Liver (tissue), 3 donors: Measurements from ENCODE around the gene PIGK.

Source experiments
- GABPA ChIP-seq, 2 donors: IDR thresholded peaks in 1 of 2; conservative IDR thresholded peaks in 1 of 2; 2 replicates each; pipeline ENCODE4 v1.6.1; 2016; ENCODE audit warnings: antibody characterized with exemption in 2 of 2, mild to moderate bottlenecking in 1 of 2, moderate library complexity in 1 of 2
- NR2F2 ChIP-seq: IDR thresholded peaks from 2 replicates; pipeline ENCODE4 v1.6.1; 2016; ENCODE audit warnings: antibody characterized with exemption
- RAD21 ChIP-seq, 2 donors: IDR thresholded peaks; 2 replicates each; pipeline ENCODE4 v1.6.1; 2016; ENCODE audit warnings: antibody characterized with exemption in 2 of 2, mild to moderate bottlenecking in 2 of 2
- RXRA ChIP-seq, 2 donors: IDR thresholded peaks; 2 replicates each; pipeline ENCODE4 v1.6.1; 2017 to 2018; ENCODE audit warnings: antibody characterized with exemption in 2 of 2, mild to moderate bottlenecking in 1 of 2
- TAF1 ChIP-seq: conservative IDR thresholded peaks from 2 replicates; pipeline ENCODE4 v1.6.1; 2016; ENCODE audit warnings: antibody characterized with exemption, mild to moderate bottlenecking
- YY1 ChIP-seq: IDR thresholded peaks from 2 replicates; pipeline ENCODE4 v1.6.1; 2016; ENCODE audit warnings: antibody characterized with exemption, mild to moderate bottlenecking
- TF ChIP-seq, protein P1 (sequence below): fragments of 150-350 bp; IDR thresholded peaks from 2 replicates; pipeline ENCODE4 v1.5.1; 2017; ENCODE audit warnings: improper control_type of control experiment, low read depth, low read length; ENCODE audit not compliant: missing input control
- TF ChIP-seq, protein P2 (sequence below): IDR thresholded peaks from 2 replicates; pipeline ENCODE4 v1.6.1; 2016; ENCODE audit warnings: antibody characterized with exemption, mild to moderate bottlenecking
- donor health status: healthy.
- donor health status: healthy.

DNA sequence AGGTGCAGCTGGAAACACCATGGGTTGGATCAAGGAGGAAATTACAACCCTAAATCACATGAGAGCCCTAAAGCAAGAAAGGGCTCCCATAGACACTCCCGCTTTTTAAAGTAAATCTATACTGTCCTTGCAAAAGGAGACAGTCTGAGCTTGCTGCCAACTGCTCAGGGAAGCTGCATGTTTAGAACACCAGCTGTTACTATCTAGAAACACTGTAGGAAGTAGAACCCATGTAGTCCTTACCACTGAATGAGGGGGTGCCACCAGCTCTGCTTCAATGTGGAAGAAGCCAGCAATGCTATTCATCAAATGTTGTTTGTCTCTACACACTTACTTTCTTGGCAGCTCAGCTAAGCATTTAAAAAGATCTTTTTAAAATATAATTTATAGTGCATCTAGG is 79.8 kb downstream of the PIGK start:
- TF ChIP-seq, protein P1, sequence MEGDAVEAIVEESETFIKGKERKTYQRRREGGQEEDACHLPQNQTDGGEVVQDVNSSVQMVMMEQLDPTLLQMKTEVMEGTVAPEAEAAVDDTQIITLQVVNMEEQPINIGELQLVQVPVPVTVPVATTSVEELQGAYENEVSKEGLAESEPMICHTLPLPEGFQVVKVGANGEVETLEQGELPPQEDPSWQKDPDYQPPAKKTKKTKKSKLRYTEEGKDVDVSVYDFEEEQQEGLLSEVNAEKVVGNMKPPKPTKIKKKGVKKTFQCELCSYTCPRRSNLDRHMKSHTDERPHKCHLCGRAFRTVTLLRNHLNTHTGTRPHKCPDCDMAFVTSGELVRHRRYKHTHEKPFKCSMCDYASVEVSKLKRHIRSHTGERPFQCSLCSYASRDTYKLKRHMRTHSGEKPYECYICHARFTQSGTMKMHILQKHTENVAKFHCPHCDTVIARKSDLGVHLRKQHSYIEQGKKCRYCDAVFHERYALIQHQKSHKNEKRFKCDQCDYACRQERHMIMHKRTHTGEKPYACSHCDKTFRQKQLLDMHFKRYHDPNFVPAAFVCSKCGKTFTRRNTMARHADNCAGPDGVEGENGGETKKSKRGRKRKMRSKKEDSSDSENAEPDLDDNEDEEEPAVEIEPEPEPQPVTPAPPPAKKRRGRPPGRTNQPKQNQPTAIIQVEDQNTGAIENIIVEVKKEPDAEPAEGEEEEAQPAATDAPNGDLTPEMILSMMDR: no peak
- TF ChIP-seq RXRA (IDR thresholded peaks at IDR 0.05) (no peak), YY1 (no peak), RAD21 (IDR thresholded peaks at IDR 0.05) (no peak), GABPA (IDR thresholded peaks at IDR 0.05 in 1 of 2, conservative IDR thresholded peaks at IDR 0.05 in 1 of 2) (no peak), TAF1 (no peak), NR2F2 (no peak)
- TF ChIP-seq, protein P2, sequence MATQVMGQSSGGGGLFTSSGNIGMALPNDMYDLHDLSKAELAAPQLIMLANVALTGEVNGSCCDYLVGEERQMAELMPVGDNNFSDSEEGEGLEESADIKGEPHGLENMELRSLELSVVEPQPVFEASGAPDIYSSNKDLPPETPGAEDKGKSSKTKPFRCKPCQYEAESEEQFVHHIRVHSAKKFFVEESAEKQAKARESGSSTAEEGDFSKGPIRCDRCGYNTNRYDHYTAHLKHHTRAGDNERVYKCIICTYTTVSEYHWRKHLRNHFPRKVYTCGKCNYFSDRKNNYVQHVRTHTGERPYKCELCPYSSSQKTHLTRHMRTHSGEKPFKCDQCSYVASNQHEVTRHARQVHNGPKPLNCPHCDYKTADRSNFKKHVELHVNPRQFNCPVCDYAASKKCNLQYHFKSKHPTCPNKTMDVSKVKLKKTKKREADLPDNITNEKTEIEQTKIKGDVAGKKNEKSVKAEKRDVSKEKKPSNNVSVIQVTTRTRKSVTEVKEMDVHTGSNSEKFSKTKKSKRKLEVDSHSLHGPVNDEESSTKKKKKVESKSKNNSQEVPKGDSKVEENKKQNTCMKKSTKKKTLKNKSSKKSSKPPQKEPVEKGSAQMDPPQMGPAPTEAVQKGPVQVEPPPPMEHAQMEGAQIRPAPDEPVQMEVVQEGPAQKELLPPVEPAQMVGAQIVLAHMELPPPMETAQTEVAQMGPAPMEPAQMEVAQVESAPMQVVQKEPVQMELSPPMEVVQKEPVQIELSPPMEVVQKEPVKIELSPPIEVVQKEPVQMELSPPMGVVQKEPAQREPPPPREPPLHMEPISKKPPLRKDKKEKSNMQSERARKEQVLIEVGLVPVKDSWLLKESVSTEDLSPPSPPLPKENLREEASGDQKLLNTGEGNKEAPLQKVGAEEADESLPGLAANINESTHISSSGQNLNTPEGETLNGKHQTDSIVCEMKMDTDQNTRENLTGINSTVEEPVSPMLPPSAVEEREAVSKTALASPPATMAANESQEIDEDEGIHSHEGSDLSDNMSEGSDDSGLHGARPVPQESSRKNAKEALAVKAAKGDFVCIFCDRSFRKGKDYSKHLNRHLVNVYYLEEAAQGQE: no peak
